Skeletal muscle cell (primary cell): ENCODE measurements around the gene DAPK3.
"Not testable (repeated sequence)": the region's sequence is repeated elsewhere in the genome, so short reads cannot be mapped to it uniquely, and the experiment has no call there.

Source experiments
- DNase-seq: peaks from one replicate; pipeline ENCODE4 v3.0.0-alpha.2; 2010; ENCODE audit warnings: low read depth
- H3K4me3 ChIP-seq: 2 replicates; pipeline ENCODE4 v1.5.1; 2011; ENCODE audit warnings: low read depth, mild to moderate bottlenecking, control low read depth, low read length, moderate library complexity

The DAPK3 gene

GRCh38 chr19:3980353-3981251 lies 9.7 kb upstream of the DAPK3 start:
- no peak overlapping the region for H3K4me3 ChIP-seq
- no peak for DNase-seq

GRCh38 chr19:3979674-3980352 lies 8.9 kb upstream of the DAPK3 start:
- H3K4me3 ChIP-seq, result no peak overlapping the region
- DNase-seq, result no peak

- no peak for DNase-seq
- H3K4me3 ChIP-seq, result no peak overlapping the region
These were observed 8.4 kb upstream of the DAPK3 start for GRCh38 chr19:3979289-3979673.

- no peak overlapping the region for H3K4me3 ChIP-seq
- DNase-seq, result no peak
These were observed 7.2 kb upstream of the DAPK3 start for GRCh38 chr19:3978145-3978544.

- H3K4me3 ChIP-seq, result no peak overlapping the region
- no peak for DNase-seq
These were observed 6.6 kb upstream of the DAPK3 start for GRCh38 chr19:3977242-3978143.

GRCh38 chr19:3976495-3977241 lies 5.8 kb upstream of the DAPK3 start:
- no peak for DNase-seq
- H3K4me3 ChIP-seq, result no peak overlapping the region

- no peak overlapping the region for H3K4me3 ChIP-seq
- DNase-seq, result no peak
These were observed 4.8 kb upstream of the DAPK3 start for GRCh38 chr19:3975637-3976087.

GRCh38 chr19:3975144-3975543 lies 4.2 kb upstream of the DAPK3 start:
- no peak for DNase-seq

GRCh38 chr19:3970313-3970807 lies 539 bp downstream of the DAPK3 start:
- H3K4me3 ChIP-seq, result peak overlapping the region; percentile 89
- DNase-seq, result no peak

More at GRCh38 chr19:3975144-3975543, 4.2 kb upstream of the DAPK3 start:
- H3K4me3 ChIP-seq, result no peak overlapping the region

- DNase-seq, result peak; percentile 54
- H3K4me3 ChIP-seq, result peak overlapping the region; percentile 89
These were observed 1.2 kb downstream of the DAPK3 start for GRCh38 chr19:3969435-3970312.

- peak overlapping the region; percentile 89 for H3K4me3 ChIP-seq
- peak; percentile 97 for DNase-seq
These were observed 2.1 kb downstream of the DAPK3 start for GRCh38 chr19:3968556-3969434.

GRCh38 chr19:3967983-3968382 lies 2.9 kb downstream of the DAPK3 start:
- H3K4me3 ChIP-seq, result not testable (repeated sequence)

GRCh38 chr19:3966051-3967017 lies 4.6 kb downstream of the DAPK3 start:
- no peak overlapping the region for H3K4me3 ChIP-seq
- no peak for DNase-seq

More at GRCh38 chr19:3967983-3968382, 2.9 kb downstream of the DAPK3 start:
- DNase-seq, result not testable (repeated sequence)

GRCh38 chr19:3964256-3965194 lies 6.4 kb downstream of the DAPK3 start:
- DNase-seq, result no peak
- no peak overlapping the region for H3K4me3 ChIP-seq
